OCI-LY1 (cell line): ENCODE data around the gene GALNT17.

Source experiments
- H2AFZ ChIP-seq: fragments of 200-600 bp; sonication (generic), shearing (Covaris generic); 2 replicates; pipeline ENCODE4 v1.6.0; 2014; ENCODE audit warnings: antibody characterized with exemption, mild to moderate bottlenecking, low read length
- H3F3A ChIP-seq: fragments of 200-600 bp; sonication (generic), shearing (Covaris generic); 2 replicates; pipeline ENCODE4 v1.6.0; 2014; ENCODE audit warnings: mild to moderate bottlenecking, antibody characterized with exemption, low read length, moderate library complexity; ENCODE audit not compliant: insufficient read depth
- H3K27ac ChIP-seq: fragments of 200-600 bp; sonication (generic); 2 replicates; pipeline ENCODE4 v1.5.1; 2014; ENCODE audit warnings: low read length, mixed run types, mild to moderate bottlenecking, low read depth; ENCODE audit not compliant: poor library complexity, severe bottlenecking
- H3K27me3 ChIP-seq: fragments of 200-600 bp; sonication (generic); 2 replicates; pipeline ENCODE4 v1.6.0; 2014; ENCODE audit warnings: antibody characterized with exemption, mild to moderate bottlenecking, low read length, moderate library complexity; ENCODE audit not compliant: insufficient read depth
- H3K36me3 ChIP-seq: fragments of 200-600 bp; sonication (generic); 2 replicates; pipeline ENCODE4 v1.6.1; 2014; ENCODE audit warnings: mild to moderate bottlenecking, antibody characterized with exemption, low read length, moderate library complexity, mixed read lengths; ENCODE audit not compliant: insufficient read depth
- H3K4me1 ChIP-seq: fragments of 200-600 bp; sonication (generic); 2 replicates; pipeline ENCODE4 v1.5.1; 2014; ENCODE audit warnings: mild to moderate bottlenecking, low read length, moderate library complexity; ENCODE audit not compliant: insufficient read depth, severe bottlenecking
- H3K4me2 ChIP-seq: fragments of 200-600 bp; sonication (generic), shearing (Covaris generic); 2 replicates; pipeline ENCODE4 v1.6.1; 2014; ENCODE audit warnings: low read length
- H3K4me3 ChIP-seq: fragments of 200-600 bp; sonication (generic); 2 replicates; pipeline ENCODE4 v1.5.1; 2014; ENCODE audit warnings: low read length, low read depth, mild to moderate bottlenecking, mixed read lengths; ENCODE audit not compliant: poor library complexity, severe bottlenecking
- H3K79me2 ChIP-seq: fragments of 200-600 bp; shearing (Covaris generic); 2 replicates; pipeline ENCODE4 v1.6.1; 2016; ENCODE audit warnings: mixed run types, low read length, mixed read lengths; ENCODE audit not compliant: insufficient read depth
- H3K9ac ChIP-seq: fragments of 200-600 bp; sonication (generic), shearing (Covaris generic); 2 replicates; pipeline ENCODE4 v1.6.1; 2014; ENCODE audit warnings: mild to moderate bottlenecking, low read length, mixed read lengths
- H3K9me2 ChIP-seq: fragments of 200-600 bp; sonication (generic), shearing (Covaris generic); 2 replicates; pipeline ENCODE4 v1.6.1; 2014; ENCODE audit warnings: low read depth, mild to moderate bottlenecking, low read length, mixed read lengths
- H3K9me3 ChIP-seq: fragments of 200-600 bp; shearing (Covaris generic); 2 replicates; pipeline ENCODE4 v1.6.1; 2014; ENCODE audit warnings: low read length, mixed read lengths
- H4K20me1 ChIP-seq: fragments of 200-600 bp; sonication (generic), shearing (Covaris generic); 2 replicates; pipeline ENCODE4 v1.6.0; 2016; ENCODE audit warnings: mild to moderate bottlenecking, low read length; ENCODE audit not compliant: insufficient read depth
- CTCF ChIP-seq: fragments of 200-600 bp; sonication (generic), shearing (Covaris generic); IDR thresholded peaks from 2 replicates; pipeline ENCODE4 v1.5.1; 2017; ENCODE audit warnings: mild to moderate bottlenecking, antibody characterized with exemption, low read length, moderate library complexity, mixed read lengths
- EZH2 ChIP-seq: fragments of 200-600 bp; sonication (generic), shearing (Covaris generic); IDR thresholded peaks from 2 replicates; pipeline ENCODE4 v1.8.0; 2017; ENCODE audit warnings: borderline replicate concordance, mixed run types, mild to moderate bottlenecking, antibody characterized with exemption, low read length, moderate library complexity, mixed read lengths

GALNT17 gene

GRCh38 chr7:71517940-71518699 lies 386.2 kb downstream of the GALNT17 start:
- Histone ChIP-seq H3F3A (no peaks in the 10 kb centered on the region), H3K79me2 (no peaks in the 10 kb centered on the region), H3K9ac (no peak overlapping the region), H3K36me3 (no peaks in the 10 kb centered on the region; the same call in 1 of the 2 replicates), H3K27ac (no peak overlapping the region), H2AFZ (no peak overlapping the region), H3K9me3 (peaks cover 6% of the 10 kb centered on the region; the same call in 1 of the 2 replicates), H3K9me2 (no peaks in the 10 kb centered on the region), H3K4me3 (no peak overlapping the region), H3K4me1 (no peaks in the 10 kb centered on the region), H3K4me2 (no peak overlapping the region), H4K20me1 (no peaks in the 10 kb centered on the region), H3K27me3 (no peaks in the 10 kb centered on the region)
- TF ChIP-seq EZH2 (no peak), CTCF (no peak)

- Histone ChIP-seq H3F3A (no peaks in the 10 kb centered on the region), H3K27ac (no peak overlapping the region), H3K4me2 (no peak overlapping the region), H4K20me1 (no peaks in the 10 kb centered on the region), H3K4me3 (no peak overlapping the region), H3K9me2 (no peaks in the 10 kb centered on the region), H3K4me1 (no peaks in the 10 kb centered on the region), H3K9ac (no peak overlapping the region), H3K79me2 (no peaks in the 10 kb centered on the region), H3K27me3 (no peaks in the 10 kb centered on the region), H2AFZ (no peak overlapping the region), H3K9me3 (peaks cover 6% of the 10 kb centered on the region; the same call in 1 of the 2 replicates), H3K36me3 (no peaks in the 10 kb centered on the region; the same call in 1 of the 2 replicates)
- TF ChIP-seq EZH2 (no peak), CTCF (no peak)
Measured at GRCh38 chr7:71518880-71519279, 386.9 kb downstream of the GALNT17 start.

GRCh38 chr7:71521506-71521905 lies 389.6 kb downstream of the GALNT17 start:
- Histone ChIP-seq H3K9me3 (peaks cover 6% of the 10 kb centered on the region; the same call in 1 of the 2 replicates), H3K36me3 (no peaks in the 10 kb centered on the region; the same call in 1 of the 2 replicates), H3K27me3 (no peaks in the 10 kb centered on the region), H3K27ac (no peak overlapping the region), H3F3A (no peaks in the 10 kb centered on the region), H3K79me2 (no peaks in the 10 kb centered on the region), H3K9ac (no peak overlapping the region), H2AFZ (no peak overlapping the region), H3K9me2 (no peaks in the 10 kb centered on the region), H3K4me2 (no peak overlapping the region), H3K4me1 (no peaks in the 10 kb centered on the region), H3K4me3 (no peak overlapping the region), H4K20me1 (no peaks in the 10 kb centered on the region)
- TF ChIP-seq CTCF (no peak), EZH2 (no peak)
